Astrocyte of the spinal cord (primary cell): Measurements from ENCODE around the gene KCNK7.

ENCODE experiments used
- DNase-seq: peaks from one replicate; pipeline ENCODE4 v3.0.0; 2011; ENCODE audit warnings: low read depth, low spot score
- H3K4me3 ChIP-seq: 2 replicates; pipeline ENCODE4 v1.5.1; 2011; ENCODE audit warnings: low read depth, mild to moderate bottlenecking, low read length, moderate library complexity
- in situ Hi-C: cut with HindIII; loops from 2 replicates; pipeline ENCODE4 v1.10.0; 2017; ENCODE audit warnings: low sequenced_read_pairs
- TF ChIP-seq, protein P1 (sequence below): IDR thresholded peaks from 2 replicates; pipeline ENCODE4 v1.5.1; 2012; ENCODE audit warnings: low read depth, mild to moderate bottlenecking, low read length, inconsistent platforms

The KCNK7 gene

GRCh38 chr11:65634440-65634839 is 38.8 kb upstream of the KCNK7 start:
- H3K4me3 ChIP-seq: no peak overlapping the region
- TF ChIP-seq, protein P1, sequence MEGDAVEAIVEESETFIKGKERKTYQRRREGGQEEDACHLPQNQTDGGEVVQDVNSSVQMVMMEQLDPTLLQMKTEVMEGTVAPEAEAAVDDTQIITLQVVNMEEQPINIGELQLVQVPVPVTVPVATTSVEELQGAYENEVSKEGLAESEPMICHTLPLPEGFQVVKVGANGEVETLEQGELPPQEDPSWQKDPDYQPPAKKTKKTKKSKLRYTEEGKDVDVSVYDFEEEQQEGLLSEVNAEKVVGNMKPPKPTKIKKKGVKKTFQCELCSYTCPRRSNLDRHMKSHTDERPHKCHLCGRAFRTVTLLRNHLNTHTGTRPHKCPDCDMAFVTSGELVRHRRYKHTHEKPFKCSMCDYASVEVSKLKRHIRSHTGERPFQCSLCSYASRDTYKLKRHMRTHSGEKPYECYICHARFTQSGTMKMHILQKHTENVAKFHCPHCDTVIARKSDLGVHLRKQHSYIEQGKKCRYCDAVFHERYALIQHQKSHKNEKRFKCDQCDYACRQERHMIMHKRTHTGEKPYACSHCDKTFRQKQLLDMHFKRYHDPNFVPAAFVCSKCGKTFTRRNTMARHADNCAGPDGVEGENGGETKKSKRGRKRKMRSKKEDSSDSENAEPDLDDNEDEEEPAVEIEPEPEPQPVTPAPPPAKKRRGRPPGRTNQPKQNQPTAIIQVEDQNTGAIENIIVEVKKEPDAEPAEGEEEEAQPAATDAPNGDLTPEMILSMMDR: no peak
- in situ Hi-C loops: no loop called here
- DNase-seq: no peak

GRCh38 chr11:65634109-65634436 is 38.5 kb upstream of the KCNK7 start:
- TF ChIP-seq, protein P1: no peak
- in situ Hi-C loops: no loop called here
- DNase-seq: no peak
- no peak overlapping the region for H3K4me3 ChIP-seq

DNA sequence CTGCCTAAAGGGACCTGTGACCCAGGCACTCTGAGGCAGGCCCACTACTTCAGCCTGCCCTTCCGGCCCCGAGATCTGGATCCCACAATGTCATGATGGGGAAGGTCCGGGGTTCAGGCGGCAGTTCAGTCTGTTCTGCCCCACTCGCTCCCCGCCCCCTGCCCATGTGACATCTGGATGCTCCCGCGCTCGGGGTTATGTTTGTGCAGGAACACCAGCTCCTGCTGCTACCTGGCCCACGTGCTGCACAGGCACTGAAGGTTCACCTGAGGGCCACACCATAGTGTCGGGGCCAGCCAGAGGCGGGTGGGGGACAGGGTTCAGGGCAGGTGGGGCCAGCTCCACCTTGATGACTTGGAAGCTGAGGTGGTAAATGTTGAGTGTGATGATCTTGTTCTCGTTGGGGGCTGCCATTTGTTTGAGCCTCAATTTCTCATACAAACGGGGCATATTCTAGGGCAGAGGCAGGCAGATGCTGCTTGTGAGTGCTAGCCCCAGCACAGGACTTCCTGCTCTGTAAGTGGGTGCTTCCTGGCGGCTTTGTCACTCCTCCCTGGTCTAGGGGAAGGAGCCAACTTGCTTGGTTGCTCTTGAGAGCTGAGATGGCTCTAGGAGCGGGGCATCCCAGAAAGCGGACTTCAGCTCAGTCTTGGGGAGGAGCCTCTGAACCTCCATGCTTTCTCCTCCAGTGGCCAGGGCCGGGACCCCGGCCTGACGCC is 37.9 kb upstream of the KCNK7 start:
- in situ Hi-C loops: no loop called here

GRCh38 chr11:65630215-65630614 is 34.6 kb upstream of the KCNK7 start:
- in situ Hi-C loops: no loop called here
- H3K4me3 ChIP-seq: no peak overlapping the region
- TF ChIP-seq, protein P1: no peak
- DNase-seq: no peak

More for the DNA sequence above, 37.9 kb upstream of the KCNK7 start:
- DNase-seq: no peak
- no peak overlapping the region for H3K4me3 ChIP-seq
- TF ChIP-seq, protein P1: no peak

GRCh38 chr11:65629579-65629978 is 34.0 kb upstream of the KCNK7 start:
- H3K4me3 ChIP-seq: no peak overlapping the region
- no peak for DNase-seq
- TF ChIP-seq, protein P1: no peak
- in situ Hi-C loops: no loop called here

DNA sequence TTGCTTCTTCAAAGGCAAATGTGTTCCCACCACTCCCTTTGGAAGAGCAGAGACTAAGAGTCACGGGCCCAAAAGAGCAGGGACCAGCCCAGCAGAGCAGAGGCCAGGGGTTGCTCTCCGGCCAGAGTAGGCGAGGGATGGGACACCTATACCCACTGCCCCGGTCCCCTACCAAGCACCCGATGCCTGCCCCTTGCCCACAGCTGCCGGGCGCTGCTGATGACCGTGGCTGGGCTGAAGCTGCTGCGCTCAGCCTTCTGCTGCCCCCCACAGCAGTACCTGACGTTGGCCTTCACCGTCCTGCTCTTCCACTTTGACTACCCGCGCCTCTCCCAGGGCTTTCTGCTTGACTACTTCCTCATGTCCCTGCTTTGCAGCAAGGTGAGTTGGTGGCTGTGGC is 31.6 kb upstream of the KCNK7 start:
- in situ Hi-C loops: no loop called here
- no peak for DNase-seq
- TF ChIP-seq, protein P1: no peak
- no peak overlapping the region for H3K4me3 ChIP-seq
